Measurements from ENCODE around the gene EXOC2. TPM values are rescaled to one million over a fixed set of nuclear protein-coding genes. Genes with fewer than 3 reads are reported as not detected.

EXOC2 gene
- total RNA-seq, 1 experiment from 2014 or later = 62.2 TPM

- peak; percentile 27 for DNase-seq (ENCODE audit: low read depth)
Observed at GRCh38 chr6:466564-466963, 226.4 kb downstream of the EXOC2 start.

DNA sequence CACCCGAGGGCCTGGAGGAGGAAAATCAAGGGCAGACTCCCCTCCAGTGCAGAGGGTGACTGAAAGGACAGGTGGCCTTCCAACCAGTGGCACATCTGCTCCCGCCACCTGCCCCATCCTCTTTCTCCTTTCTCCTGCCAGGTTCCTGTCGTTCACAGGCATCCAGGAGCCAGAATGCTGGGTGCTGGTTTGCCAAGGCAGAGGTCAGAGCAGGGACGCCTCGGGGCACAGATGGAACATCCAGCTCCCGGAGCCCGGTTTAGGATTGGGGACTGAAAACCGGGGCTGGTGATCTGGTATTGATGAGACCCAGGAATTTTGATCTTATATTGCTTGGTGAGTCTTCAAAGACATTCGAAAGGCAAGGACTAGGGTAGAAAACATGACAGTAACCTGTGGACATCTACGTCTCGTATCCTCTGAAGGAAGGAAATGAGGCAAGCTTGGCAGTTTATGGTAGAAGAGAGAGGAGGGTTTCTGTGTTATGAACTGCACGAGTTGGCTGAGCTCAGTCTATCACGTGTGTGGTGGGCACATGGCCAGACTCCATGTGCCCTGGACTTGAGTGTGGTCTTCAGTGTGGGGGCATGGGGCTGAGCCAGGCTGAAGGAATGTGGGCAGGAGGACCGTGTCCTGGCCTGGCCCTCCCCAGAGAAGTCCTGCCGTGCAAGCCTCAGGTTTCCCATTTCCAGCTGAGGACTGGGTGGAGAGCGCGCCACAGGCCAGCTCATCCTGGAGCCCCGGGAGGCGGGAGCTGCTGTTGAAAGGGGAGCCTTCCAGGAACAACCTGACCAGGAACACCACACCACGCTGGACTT is 227.2 kb downstream of the EXOC2 start:
- no peak for DNase-seq (ENCODE audit: low read depth)

DNA sequence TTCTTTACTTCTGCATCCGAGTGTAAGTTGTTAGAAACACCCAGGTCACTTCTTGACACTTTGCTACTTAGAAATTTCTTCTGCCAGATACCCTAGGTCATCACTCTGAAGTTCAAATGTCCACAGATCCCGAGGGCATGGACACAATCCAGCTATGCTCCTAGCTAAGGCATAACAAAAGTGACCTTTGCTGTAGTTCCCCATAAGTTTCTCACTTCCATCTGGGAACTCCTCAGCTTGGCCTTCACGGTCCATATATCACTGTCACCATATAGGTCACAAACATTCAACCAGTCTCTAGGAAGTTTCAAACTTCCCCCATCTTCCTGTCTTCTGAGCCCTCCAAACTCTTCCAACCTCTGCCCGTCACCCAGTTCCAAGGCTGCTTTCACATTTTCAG is 236.1 kb downstream of the EXOC2 start:
- DNase-seq (ENCODE audit: low read depth) = no peak

DNA sequence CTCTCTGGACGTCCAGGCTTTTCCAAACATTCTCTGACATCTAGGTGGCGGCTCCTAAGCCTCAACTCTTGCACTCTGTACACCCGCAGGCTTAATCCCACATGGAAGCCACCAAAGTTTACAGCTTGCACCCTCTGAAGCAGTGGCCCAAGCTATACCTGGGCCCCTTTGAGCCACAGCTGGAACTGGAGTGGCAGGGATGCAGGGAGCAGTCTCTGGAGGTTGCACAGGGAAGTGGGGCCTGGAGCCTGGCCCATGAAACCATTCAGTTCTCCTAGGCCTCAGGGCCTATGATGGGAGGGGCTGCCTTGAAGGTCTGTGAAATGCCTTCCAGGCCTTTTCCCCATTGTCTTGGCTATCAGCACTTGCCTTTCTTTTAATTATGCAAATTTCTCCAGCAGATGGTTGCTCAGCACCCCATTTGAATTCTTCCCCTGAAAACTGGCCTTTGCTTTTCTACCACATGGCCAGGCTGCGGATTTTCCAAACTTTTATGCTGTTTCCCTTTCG is 236.5 kb downstream of the EXOC2 start:
- no peak for DNase-seq (ENCODE audit: low read depth)

DNA sequence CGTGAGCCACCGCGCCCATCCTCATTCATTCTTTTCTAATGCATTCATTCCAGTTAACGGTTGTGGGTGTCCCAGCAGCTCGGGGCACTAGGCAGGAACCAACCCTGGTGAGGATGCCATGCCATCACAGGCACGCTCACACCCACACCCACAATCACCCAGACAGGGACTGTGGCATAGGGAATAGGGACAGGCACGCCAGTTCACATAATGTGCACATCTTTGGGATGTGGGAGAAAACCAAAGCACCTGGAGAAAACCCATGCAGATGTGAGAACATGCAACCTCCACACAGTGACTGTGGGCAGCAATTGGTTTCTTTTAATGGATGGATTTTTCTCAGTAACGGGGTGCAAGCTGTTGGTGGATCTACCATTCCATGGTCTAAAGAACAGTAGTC is 237.1 kb downstream of the EXOC2 start:
- DNase-seq (ENCODE audit: low read depth) = no peak

GRCh38 chr6:455006-455585 is 237.8 kb downstream of the EXOC2 start:
- no peak for DNase-seq (ENCODE audit: low read depth)

GRCh38 chr6:454148-454991 is 238.6 kb downstream of the EXOC2 start:
- no peak for DNase-seq (ENCODE audit: low read depth)

- no peak for DNase-seq (ENCODE audit: low read depth)
Observed at GRCh38 chr6:453152-453551, 239.8 kb downstream of the EXOC2 start.

DNA sequence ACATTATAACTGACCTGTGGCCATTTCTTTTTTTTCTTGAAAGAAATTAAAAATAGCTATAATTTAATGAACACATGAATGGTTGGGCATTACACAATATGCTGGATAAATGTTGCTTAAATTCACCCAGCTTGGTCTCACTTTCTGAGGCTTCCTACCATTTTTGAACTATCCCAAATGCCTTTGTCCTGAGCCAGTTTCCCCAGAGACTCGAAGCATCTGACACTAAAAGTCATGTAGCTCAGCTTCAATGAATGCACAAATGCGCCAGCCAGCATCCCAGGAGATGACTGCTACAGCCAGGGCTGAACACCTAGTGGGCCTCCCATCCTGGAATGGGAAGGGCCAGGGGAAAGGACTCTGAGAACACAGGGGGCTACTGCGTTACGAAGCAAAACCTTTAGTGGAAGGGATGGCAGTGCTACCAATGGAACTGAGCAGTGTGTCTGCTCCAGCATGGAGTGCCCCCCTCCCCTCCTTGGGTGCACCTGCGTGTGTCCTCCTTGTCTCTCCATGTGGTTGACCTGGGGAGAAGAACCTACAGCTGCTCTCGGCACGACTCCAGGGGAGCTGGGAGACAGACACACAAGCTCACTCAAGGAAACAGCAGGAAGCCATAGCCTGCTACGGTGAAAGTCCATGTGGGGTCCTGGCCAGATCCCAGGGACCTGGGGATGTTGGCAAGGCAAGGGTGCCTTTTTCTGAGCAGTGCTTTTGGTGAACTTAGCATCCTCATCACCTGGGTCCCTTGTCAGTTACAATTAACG is 240.5 kb downstream of the EXOC2 start:
- DNase-seq (ENCODE audit: low read depth) = no peak

- no peak for DNase-seq (ENCODE audit: low read depth)
Observed at GRCh38 chr6:451847-452246, 241.1 kb downstream of the EXOC2 start.

DNA sequence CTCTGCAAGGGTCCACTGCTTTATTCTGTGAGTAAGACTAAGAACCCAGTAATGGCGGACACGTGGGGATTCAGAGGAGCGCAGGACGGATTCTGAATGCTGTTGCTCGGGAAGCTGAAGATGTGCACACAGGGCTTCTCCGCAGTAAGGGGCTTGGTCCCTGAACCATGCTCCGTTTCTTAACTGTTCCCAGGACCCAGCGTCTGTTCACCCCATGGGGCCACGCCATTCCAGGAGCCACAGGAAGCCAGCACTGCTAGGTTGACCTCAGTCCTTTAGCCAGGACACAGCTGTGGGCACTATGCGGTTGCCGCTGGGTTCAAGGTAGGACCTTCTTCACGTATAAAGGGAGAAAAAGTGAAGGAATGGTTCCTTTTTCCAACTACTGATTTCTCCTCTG is 241.6 kb downstream of the EXOC2 start:
- no peak for DNase-seq (ENCODE audit: low read depth)

- DNase-seq (ENCODE audit: low read depth) = no peak
Observed at GRCh38 chr6:449486-450419, 243.2 kb downstream of the EXOC2 start.

DNA sequence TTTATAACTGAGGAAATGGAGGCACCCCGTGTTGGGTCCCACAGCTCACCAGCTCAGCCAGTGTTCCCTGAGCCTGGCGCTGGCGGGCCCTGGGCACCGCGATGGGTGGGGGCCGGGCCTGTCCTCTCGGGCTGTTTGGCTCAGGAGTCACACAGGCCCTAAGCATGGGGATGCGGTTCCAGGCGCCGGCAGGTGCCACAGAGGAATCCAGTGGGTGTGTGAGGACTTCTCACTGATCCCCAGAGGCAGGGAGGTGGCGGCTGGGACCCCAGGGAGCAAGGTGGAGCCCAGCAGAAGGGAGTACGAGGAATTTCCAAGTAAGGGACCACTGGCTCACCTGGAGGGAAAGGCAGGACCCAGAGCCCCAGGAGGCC is 243.9 kb downstream of the EXOC2 start:
- no peak for DNase-seq (ENCODE audit: low read depth)

DNA sequence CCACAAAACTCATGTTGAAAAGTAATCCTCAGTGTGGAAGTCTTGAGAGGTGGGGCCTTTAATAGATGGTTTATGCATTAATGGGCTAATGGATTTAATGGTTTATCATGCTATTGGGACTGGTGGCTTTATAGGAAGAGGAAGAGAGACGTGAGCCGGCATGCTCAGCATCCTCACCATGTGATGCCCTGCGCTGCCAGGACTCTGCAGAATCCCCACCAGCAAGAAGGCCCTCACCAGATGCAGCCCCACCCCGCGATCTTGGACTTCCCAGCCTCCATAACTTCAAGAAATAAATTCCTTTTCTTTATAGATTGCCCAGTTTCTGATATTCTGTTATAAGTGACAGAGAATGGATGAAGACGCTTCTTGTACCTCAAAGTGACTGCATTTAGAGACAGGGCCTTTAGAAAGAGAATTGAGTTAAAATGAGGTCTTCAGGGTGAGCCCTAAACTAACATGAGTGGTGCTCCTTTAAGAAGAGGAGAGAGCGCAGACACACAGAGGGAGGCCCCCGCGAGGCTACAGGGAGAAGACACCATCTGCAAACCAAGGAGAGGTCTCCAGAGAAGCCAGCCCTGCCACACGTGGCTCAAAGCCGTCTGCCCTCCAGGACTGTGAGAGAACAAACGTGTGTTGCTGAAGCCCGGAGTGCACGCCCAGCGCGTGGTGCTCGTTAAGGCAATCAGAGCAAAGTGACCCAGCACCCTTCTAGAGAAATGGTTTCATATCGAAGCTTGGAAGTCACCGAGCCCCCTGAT is 244.5 kb downstream of the EXOC2 start:
- DNase-seq (ENCODE audit: low read depth) = no peak

DNA sequence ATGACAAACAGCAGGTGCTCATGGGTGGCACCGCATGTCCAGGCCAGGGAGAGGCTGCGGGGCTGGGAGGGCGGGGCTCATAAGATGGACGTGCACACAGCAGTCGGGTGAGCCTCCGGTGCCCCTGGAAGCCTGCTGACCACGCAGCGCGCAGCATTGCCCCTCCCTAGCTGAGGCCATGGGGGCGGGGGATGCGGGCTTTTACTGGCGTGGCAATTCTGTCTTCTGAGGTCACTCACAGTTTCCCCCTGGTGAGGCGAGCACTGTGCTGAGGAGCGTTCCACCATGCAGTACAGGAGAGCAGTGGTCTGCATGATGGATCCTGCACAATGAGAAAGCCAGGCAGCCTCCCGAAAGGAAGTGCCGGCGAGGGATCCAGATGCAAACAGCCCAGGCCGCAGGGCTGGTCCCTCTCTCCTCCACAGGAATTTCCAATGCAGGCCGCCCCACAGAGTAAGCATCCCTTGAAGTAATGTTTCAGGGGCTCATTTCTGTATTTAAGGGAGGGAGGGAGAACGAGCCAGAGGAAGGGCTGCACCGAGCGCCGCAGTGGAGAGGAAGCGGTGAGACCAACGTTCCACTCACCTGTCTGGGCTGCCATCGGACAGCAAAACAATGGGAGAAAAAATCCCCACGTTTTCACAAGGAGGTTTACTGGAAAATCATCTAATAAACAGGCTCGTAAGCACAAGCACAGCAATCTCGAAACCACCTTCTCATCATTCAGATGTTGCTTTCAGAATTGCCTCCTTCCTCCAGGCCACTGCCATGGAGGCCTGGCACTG is 245.4 kb downstream of the EXOC2 start:
- DNase-seq (ENCODE audit: low read depth) = no peak

GRCh38 chr6:446418-447366 is 246.2 kb downstream of the EXOC2 start:
- DNase-seq (ENCODE audit: low read depth) = peak; percentile 37

DNA sequence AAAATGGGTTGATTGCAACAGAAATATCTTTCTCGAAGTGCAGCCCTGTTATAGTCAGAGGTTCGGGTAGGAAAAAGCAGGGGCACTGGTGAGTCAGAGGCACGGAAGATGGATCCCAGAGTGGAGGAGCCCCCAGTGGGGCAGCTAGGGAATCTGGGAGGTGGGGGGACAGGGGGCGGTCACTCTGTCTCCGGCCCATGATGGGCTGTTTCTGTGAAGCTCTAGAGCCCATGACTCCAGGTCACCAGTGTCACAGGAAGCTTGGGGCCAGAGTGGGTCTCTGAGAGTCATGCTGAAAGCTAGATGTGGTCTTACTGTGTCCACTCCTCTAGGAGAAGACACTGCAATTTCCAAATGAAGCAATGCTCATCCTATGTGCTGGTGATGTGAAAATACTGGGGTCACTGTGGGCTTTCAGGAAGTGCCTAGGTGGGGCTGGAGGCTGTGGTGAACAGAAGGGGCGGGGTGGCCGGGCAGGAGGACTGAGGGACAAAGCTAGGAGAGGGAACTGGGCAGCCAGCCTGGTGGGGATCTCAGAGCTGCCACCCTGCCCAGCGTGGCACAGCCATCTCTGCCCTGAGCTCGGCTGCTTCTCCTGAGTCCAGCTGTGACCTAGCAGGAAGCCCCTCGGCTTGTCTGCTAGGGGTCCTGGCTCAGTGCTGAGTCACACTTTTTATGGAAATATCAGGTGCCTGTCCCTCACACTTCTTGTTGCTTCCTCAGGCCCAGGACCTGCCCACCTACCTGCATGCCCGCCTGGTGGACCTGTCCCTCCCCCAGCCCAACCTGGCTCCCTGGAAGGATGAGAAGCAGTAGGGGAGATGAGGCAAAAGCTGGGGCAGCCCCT is 247.1 kb downstream of the EXOC2 start:
- DNase-seq (ENCODE audit: low read depth) = no peak
